ENCODE results near the gene BCOR.
A peak's percentile ranks its signal among the peaks of the same experiment; 100 is the strongest.

Gene BCOR

DNA sequence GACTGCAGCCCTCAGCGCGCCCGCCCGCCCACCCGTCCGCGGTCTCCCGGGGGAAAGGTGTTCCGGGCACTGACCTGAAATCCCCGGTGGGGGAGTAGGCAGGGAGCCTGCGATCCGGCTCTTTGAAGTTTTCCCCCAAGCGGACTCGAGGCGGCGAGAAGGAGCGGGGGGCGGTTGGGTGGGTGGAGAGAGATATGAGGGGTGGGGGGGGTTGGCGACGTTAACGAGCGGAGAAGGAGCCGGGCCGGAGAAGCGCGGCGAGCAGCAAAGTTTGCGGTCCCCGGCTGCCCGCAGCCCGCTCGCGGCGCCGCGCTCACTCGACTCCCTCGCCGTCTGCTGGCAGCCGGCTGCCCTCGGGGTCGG, 636 bp downstream of the BCOR start:
- no peak for DNase-seq

DNA sequence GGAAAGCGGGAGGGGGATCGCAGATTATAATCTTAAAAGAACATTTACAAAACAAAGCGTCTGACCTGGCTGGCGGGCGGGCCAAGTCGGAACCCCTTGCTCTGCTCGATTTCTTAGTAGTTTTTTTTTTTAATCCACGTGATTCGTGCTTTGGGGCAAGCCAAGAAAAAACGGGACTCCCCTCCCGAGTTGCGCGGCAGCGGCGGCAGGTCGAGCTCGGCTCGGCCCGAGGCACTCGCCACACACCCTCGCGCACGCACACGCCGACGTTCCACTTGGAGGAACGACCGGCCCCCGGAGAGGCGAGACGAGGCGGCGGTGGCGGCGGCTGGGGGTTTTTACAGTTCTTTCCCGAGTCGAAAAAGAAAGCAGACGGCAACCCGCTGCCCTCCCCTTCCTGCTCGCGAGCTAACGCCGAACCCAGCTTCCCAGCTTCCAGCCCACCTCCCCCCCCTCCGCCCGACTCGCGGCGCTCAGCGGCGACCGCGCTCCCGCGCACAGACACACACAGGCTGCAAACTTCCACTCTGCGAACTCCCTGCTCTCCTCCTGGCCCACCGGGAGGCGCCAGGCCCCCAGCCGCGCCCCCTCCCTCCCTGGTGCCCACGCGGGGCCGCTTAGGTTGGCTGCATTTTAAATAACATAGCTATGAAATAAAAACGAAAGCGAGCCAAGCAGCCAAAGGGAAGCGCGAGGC, 1.2 kb downstream of the BCOR start:
- no peak for DNase-seq

DNA sequence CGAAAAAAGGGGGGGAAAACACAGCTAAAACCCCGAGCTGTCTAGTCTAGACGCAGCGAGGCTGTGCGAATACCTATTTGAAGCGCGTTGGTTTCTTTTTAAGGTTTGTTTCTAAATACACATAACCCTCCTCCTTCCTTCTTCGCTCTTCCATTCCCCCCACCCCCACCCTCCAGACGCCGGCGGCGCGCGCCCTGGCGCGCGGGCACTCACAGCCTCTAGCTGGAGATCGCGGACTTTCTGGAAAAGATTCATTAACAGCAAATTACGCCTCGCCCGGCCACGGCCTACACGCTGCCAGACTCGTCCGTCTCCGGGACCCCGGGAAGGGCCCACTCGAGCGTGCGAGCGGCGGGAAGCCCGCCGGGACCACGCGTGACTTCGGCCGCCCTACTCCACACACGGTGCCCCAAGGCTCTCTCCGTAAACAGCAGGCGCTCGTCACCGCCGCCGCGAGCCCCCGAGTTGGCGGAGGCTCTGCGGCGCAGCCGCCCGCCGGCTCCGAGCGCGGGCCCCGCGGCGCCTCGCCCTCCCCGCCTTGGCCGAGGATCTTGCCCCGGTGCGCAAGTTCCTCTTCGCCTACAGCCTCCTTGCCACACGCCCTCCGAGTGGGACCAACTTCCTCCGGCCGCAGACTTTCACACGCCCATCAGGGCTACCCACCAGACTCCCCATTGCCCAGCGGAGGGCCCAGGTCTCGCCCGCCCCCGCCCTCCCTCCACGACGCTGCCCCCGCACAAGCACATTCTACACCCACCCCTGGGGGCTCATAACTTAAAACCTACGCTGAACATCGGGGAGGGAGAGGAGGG, 2.0 kb downstream of the BCOR start:
- no peak for DNase-seq

DNA sequence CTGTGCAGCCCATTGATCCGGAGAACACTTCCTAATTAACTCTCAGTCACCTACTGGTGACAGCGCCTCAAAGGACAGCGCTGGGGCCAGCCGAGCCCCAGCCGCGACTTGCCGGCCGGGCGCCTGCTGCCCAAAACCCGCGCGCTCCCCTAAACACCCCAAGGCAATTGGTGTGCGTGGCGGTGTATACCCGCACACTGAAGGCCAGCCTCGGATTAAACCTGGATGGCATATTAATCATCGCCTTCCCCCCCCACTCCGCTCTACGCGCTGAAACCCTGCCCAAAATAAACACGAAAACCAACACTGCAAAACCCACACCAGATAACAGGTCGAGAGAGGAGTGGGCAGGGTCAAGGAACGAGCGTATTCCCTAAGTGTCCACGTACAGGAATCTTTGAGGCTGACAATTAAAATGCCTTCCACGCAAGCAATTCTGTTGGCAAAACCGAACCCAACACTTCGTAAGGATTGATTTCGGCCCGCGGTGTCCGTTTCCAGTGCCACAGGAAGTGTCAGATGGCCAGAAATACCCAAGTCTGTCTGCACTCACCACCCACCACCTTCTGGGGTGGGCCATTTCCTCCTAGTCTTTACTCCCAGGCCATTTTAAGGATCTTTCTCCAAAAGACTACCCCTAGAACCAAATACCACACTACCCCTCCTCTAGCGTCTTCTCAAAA, 2.7 kb downstream of the BCOR start:
- DNase-seq, result no peak

DNA sequence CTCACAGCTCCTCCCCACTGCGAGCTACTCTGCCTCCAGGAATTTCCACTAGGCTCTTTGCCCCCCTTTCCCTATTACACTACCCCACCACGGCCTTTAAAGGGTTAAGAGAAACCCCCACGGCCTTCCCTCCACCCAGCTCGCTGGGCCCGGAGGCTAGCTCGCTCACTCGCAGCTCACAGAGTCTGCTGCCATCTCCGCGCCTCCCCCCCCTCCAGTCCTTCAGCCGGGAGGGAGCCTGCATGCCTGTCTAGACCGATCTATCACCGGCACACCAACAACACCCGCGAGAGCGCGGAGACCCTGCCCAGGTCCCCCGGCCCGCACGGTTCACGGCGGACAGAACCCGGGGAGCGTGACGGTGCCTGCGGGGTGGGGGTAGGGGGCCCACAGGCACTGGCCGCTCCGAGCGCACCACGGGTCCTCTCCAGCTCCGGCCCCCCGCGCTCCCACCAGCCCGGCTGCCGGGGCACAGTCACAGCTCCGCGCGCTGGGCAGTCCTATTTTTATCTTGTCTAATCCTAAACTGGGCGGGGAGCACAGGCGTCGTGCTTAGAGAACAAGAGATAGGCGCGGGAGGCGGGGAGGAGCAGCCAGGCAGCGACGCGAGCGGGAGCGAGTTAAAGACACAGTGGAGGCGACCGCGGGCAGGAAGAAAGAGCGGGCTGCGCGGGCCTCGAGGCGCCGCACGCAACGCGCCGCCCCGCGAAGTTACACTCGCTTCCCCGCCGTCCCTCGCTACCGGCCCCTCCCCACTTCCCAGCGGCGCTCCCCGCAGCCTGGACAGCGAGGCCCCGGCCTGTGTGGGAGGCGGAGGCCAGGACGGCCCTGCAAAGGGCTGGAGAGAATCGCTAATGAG, 3.5 kb downstream of the BCOR start:
- no peak for DNase-seq

DNA sequence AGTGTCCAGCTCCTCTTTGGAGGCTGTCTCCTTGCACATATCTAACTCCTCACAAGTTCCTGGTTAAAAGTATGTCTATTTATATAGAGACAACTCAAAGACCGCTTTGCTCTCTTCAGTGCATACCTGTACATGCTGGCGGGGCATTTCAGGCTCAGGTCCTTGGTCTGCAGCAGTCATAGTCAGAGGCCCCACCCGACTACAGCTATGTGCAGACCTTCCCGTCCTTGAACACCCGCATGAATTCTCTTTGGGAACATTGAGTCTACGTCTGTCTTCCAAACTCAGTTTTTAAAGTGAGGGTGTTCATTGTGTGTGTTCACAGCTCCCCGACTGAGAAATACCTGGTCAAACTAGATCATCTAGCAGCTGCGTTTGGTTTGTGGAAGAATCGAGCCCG, 4.2 kb downstream of the BCOR start:
- DNase-seq, result no peak

DNA sequence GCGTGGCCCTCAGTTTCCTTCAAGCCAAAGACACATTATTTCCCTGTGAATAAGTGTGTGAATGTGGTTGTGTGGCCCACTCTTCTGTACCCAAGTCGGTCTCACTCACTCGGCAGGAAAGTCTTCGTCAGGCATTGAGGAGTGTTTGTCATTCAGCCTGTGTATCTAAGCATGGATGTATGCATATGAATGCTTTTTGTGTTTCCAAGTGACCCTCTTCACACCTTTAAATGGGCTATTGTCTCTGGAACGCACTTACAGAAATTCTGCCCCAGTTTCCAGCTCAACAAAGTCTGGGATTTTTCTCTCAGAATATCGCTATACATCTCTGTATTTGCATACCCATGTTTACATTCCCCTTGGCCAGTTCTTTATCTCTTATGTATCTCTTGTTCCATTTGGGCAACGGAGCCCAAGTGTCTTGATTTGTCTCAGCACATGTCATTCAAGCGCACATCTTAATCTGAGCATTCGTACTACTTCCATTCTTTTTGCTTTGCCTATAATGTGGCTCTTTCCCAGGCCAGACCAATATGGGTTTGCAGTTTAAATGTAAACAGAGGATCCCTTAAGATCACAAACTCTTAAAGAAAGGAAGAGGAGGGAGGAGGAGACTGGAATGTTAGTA, 4.8 kb downstream of the BCOR start:
- DNase-seq, result no peak

DNA sequence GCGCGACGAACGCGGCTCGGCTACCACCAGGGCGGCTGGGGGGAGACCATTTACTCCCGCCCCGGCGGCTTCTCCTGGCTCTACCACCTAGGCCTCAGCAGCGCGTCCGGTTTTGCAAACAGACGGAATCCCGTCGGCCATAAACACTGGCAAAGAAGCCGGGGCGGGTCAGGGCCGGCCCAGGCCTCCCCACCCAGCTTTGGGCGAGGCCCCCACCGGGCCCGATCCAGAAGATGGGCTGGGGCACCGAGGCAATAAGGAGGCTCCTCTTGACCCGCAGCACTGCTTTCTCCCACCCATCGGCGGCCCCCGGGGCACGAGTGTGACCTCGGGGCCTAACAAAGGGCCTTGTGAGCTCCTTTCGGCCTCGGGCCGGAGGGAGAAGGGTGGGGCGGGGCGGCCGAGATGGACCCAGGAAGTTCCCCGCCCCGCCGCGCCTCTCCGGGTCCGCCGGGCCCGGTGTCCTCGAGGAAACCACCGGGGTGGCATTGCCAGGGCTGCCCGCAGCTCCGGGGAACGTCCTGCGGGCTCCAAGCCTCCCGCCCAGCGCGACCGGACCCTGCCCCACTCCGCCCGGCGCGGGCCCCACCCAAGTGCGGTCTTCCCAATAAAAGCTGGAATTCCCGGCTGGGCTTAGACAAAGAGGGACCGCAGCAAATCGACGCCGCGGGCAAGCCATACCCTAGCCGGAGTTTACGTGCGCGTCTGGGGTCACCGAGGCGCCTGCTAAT, 5.9 kb downstream of the BCOR start:
- DNase-seq, result no peak

DNA sequence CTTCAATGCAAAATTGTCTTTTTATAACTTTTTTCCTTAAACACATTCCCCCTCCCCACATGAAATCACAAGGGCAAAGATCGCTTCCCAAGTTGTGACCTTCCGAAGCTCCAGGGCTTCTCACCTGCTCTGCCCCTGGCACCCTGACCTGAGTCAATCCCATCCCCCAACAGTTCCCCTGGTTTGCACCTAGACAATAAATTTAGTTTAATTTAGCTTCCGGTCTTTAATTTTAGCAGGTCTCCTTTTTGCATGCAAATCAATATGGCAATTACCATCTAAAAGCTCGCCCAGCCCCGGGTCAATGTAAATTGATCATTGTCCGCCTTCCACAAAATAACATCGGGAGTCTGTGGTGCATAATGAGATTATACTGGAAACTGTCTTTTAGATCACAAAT, 6.8 kb downstream of the BCOR start:
- DNase-seq, result no peak

DNA sequence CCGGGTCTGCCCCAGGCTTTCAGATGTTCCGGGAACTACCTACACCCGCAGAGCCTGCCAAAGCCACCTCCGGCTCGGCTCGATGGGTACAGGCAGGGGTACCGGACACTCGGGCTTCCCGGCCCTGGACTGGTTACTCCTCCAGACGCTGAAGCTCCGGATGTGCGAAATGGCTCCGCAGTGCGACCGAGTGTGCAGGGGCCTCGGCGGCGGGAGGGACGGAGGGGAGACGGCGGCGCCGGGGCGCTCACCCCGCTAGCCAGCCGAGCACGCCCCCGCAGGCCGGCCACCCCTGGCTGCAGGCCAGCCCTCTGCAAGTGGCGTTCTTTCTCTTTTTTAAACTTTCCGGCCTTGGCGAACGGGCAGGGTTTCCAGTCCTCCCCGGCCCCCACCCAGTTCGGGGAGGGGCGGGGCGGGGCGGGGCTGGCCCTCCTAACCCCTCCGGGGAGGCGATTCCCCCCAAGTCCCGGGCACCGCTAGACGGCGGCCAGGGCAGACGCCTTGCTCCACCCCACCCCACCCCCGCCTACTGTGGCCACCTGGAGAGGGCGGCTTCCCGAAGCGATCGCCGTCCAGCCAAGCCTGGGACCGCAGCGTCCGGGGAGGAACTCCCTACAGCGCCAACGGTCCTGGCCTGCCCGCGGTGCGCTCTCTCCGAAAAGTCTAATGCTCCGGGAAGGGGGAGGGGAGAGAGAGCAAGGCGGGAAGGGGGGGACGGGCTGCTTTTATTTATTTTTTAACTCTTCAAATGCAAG, 7.5 kb downstream of the BCOR start:
- DNase-seq, result no peak

DNA sequence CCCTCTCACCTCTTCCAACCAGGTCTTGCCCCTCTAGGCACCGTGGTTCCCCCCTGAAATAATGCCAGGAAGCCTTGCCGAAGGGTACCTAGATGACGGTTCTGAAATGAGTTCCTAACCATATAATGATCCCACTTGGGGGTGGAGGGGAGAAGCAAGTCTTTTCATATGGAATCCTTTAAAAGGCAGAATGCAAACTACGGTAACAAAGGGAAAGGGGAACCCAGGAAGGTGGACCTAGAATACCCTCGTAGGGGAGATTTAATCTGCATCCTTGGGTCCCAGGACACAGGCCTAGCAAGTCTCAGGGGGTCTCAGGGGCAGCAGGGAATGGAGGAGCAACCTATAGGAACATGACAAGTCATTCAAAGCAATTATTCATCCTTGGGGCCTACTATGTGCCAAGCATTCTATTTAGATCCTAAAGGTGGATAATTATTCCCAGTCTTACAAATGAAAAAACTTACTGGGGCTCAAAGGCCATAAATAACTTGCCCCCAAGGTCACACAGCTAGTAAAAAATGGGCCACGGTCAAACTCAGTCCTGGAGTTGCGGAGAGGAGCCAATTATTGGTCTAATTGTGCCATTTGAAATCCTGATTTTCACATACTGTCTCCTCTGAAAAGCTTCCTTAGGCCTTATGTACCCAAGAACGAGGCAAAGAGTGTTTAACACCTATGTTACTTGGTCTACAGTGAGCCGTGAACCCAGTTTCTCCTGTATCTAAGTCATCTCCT, 8.8 kb downstream of the BCOR start:
- no peak for DNase-seq

DNA sequence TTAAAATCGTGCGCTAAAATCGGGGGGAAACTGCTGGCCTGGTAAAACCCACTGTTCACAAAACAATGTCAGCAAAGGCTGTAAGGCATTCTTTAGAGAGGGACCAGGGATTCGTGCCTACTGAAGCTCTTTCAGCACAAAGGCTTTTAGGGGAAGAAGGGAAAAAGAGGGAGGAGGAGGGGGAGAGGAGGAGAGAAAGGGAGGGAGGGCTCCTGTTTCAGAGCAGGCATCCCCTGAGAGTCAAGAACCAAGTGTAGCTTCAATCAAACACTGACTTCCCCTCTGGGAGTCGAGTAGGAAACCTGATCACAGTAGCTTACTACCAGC, 9.5 kb downstream of the BCOR start:
- DNase-seq, result peak; percentile 33

DNA sequence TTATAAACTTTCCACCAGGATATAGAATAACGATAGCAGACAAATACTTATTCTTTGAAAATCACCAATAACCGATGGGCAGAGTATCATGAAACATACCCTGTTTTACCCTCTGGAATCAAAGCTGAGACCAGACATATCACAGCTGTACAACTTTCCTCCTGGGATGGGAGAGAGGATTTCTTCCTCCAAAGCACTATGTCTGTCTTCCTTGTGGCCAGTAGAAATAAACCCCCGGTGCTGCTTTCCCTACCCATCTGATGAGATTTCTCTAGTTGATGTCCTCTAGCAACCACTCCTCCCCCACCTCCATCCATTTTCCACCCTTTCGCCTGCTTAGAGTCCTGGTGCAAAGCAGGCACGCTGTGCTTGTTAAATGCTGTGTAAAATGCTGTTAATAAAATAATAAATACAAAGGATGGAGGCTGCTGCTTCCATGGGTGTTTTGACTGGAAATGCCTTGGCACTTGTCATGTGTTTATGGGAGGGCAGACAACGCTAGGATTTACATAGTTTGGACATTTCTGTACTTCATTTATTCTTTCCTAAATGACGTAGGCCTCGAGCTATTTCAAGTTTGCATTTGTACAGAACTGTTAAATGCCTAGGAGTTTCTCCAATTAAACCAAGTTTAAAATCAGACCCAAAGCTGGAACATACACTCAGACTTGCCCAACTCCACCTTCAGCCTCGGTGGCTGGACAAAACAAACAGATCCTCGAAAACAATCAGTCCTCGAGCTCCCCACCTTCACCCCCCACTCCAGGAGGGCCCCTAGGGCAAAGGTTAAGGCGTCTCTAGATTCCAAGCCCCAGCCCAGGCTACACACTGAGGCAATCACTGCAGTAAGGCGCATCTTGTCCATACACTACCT, 10.1 kb downstream of the BCOR start:
- DNase-seq, result no peak

DNA sequence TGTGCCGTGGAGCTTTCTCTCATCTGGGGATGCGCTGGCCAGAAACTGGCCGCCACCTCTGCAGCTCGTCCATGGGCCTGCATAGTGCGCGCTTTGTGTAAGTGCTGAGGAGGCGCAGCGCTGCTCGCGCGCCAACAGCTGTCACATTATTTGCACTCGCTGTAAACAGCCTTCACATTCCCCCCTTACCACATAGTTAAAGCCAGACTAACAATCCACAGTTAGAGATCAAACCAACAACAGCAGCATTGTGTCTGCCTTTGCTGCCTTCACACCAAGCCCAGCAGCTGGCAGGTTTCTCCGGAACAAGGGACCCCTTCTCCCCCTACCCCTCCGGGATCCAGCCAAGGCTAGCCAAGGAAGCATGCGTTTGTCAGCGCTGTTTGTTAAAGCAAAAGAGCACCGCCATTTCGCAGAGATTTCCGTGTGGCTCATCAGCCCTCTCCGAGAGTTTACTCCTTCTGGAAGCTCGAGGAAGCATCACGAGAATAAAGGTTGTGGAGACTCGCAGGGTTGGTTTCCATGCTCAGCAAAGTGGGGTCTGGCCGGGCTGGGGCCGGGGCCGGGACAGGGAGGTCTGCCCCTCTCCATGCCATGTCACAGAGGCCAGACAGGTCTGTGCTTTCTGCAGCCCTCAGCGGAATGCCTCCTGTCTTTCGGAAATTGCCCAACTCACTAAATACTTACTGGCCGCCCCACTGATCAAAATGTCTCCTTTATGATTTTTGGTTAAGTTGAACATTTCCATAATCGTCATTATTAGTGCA, 11.0 kb downstream of the BCOR start:
- peak; percentile 53 for DNase-seq

DNA sequence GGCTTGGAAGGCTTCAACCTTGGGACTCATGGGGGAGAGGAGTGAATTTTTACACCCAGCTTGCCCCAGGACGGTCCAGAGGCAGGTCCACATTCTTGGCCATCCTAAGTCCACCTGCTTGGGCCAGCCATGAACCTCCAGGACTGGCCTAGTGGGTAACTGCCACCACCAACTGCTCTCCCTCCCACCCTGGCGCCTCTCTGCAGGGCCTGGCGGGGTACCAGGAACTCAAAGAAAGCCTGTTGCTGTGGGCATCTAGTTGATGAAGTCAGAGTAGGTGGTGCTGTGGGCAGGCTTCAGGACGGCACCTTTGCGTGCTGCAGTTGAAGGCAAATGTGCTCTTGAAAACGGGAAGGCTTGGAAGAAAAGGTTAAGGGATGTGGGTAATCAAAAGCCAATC, 12.0 kb downstream of the BCOR start:
- DNase-seq, result no peak

DNA sequence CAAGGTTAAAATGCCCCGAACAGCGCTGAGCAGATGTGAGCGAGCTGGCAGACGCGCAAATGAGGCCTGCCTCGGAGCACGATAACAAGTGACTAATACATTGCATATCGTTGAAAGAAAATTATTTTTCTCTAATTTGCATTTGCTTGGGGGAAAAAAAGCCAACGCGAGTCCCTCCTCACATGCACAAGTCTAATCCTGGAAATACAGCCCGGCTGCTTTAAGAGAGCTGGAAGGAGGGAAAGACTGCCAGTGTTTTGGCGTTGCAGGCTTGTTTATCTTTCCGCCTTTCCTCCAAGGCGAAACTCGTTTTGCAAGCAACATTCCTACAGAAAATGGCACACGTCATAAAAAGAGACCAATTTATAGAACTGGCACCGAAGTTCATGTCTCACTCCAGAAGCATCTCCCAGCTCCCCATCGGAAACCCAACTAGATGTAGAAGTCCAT, 12.6 kb downstream of the BCOR start:
- DNase-seq, result no peak

DNA sequence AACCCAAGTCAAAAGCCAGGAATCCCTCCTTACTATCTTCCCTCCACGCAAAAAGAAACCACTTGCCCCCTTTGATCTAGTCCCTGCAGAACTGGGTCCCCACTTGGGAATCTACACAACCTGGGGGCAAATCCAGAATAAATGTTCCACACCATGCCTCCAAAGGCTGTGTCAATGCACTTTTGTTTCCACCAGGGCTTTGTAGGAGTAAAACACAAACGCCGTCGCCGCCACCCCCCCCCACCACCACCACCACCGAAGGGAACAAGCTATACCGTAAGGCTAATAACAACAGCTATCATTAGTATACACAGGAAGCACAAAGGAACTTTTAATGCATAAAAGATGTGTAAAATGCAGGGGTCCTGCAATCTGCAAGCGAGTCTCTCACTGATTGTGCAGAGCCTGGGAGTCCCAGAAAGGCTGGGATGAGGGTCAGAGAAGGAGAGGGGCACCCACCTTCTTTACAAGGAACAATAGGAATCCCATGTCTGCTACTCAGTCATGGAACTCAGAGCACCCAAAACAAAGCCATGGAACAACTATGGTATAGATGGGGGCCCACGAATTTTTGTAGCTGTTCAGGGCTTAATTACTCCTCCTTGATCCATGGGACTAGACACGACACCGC, 13.2 kb downstream of the BCOR start:
- no peak for DNase-seq

DNA sequence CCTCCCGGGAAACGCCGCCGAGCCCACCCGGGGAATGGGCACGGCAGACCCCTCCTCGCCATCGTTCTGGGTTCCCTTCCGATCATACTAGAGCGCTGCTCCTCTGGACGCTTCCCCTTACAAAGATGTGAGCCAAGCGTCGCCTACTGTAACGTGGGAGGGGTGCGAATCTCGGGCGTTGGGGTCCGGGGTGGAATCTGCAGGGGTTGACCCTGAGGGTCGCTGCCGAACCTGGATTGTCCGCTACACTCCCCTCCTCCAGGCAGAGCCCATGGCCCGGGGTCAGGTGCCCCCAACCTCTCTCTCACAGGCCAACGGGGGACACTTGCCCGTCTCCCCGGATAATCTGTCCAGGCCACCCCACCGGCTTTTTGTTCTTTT, 13.8 kb downstream of the BCOR start:
- DNase-seq, result no peak

All from NCI-H510A treated with DMSO at 0.1 percent for 48 hours (cell line).